ENCODE data around the gene EDIL3. TPM values are rescaled to one million over a fixed set of nuclear protein-coding genes. Genes with fewer than 3 reads are reported as not detected.

The EDIL3 gene
- total and polyA plus RNA-seq, 4 experiments from 2014 or later: not detected

GRCh38 chr5:84017523-84018172 lies 367.0 kb downstream of the EDIL3 start:
- Histone ChIP-seq H3K9me3 (ENCODE audit: control insufficient read depth in 1 of 2, low read length in 2 of 2) (no peaks in the 10 kb centered on the region), H3K27me3 (ENCODE audit: insufficient read depth, low read length) (no peaks in the 10 kb centered on the region), H3K4me3 (ENCODE audit: low read length in 2 of 2) (no peak overlapping the region), H3K36me3 (ENCODE audit: insufficient read depth, low read length) (no peaks in the 10 kb centered on the region), H3K4me1 (ENCODE audit: insufficient read depth, low read length) (no peaks in the 10 kb centered on the region), H3K27ac (ENCODE audit: low read depth, low read length) (no peak overlapping the region)
- H3K27me3 Mint-ChIP-seq: no peaks in the 10 kb centered on the region
- no peak overlapping the region for H3K4me3 Mint-ChIP-seq
- ChIA-PET POLR2A (ENCODE audit: partially characterized antibody) (no interaction called here), CTCF (ENCODE audit: partially characterized antibody) (no interaction called here)
- intact Hi-C loops (cut with micrococcal nuclease): no loop called here
- no peaks in the 10 kb centered on the region for H3K36me3 Mint-ChIP-seq
- no peaks in the 10 kb centered on the region for H3K4me1 Mint-ChIP-seq
- DNase-seq: no peak
- no peak overlapping the region for H3K27ac Mint-ChIP-seq
- peaks cover 0 to 9% (median 0%) of the 10 kb centered on the region in 8 donors for H3K9me3 Mint-ChIP-seq

DNA sequence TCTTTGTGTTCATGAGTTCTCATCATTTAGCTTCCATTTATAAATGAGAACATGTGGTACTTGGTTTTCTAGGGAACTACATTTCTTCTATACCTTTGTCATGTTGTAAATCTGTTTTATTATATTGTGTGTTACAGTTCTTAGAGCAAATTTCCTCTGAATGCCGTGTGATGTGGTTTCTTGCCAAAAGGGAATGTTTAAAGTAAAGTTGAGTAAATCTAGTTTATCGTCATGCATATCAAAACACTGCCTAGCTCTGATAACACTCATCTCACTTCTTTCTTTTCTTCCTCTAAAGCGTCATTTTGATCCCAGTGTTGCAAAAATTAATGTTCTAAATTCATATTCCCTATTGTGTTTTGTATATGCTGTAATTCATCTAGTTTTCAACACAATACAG lies 368.6 kb downstream of the EDIL3 start:
- no peak for DNase-seq

DNA sequence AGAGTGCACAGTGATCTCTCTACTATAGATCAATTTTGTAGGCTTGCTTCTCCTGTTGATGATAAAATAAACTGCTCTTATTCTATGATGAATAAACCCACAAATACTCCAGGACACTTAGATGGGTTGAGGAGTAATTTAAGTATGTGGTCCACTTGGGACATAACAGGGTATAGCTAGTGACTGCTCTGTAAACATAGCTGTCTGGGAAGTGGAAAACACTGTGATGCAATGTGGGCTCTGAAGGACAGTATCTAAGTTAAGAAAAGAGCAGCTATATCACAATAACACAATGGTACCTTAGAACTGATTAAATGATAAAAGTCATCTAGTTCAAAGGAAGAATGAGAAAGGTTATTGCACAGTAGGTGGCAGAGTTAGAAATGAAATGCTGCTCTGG lies 369.7 kb downstream of the EDIL3 start:
- peaks cover 0 to 9% (median 0%) of the 10 kb centered on the region in 8 donors for H3K9me3 Mint-ChIP-seq
- intact Hi-C loops (cut with micrococcal nuclease): no loop called here
- CTCF ChIA-PET (ENCODE audit: partially characterized antibody): no interaction called here

More for the DNA sequence above, 368.6 kb downstream of the EDIL3 start:
- Histone ChIP-seq H3K9me3 (ENCODE audit: control insufficient read depth in 1 of 2, low read length in 2 of 2) (no peaks in the 10 kb centered on the region), H3K4me1 (ENCODE audit: insufficient read depth, low read length) (no peaks in the 10 kb centered on the region), H3K4me3 (ENCODE audit: low read length in 2 of 2) (no peak overlapping the region), H3K27me3 (ENCODE audit: insufficient read depth, low read length) (no peaks in the 10 kb centered on the region), H3K36me3 (ENCODE audit: insufficient read depth, low read length) (no peaks in the 10 kb centered on the region), H3K27ac (ENCODE audit: low read depth, low read length) (no peak overlapping the region)
- ChIA-PET POLR2A (ENCODE audit: partially characterized antibody) (no interaction called here), CTCF (ENCODE audit: partially characterized antibody) (no interaction called here)
- intact Hi-C loops (cut with micrococcal nuclease): no loop called here
- Mint-ChIP-seq H3K27ac (no peak overlapping the region), H3K27me3 (no peaks in the 10 kb centered on the region), H3K4me1 (no peaks in the 10 kb centered on the region), H3K9me3 (peaks cover 0 to 9% (median 0%) of the 10 kb centered on the region in 8 donors), H3K4me3 (no peak overlapping the region), H3K36me3 (no peaks in the 10 kb centered on the region)

GRCh38 chr5:83993803-83994202 lies 390.9 kb downstream of the EDIL3 start:
- Mint-ChIP-seq H3K9me3 (peaks cover 0 to 8% (median 4%) of the 10 kb centered on the region in 8 donors), H3K4me1 (no peaks in the 10 kb centered on the region), H3K27ac (peak overlapping the region in 1 of 7 donors; percentile 31), H3K4me3 (no peak overlapping the region), H3K36me3 (no peaks in the 10 kb centered on the region), H3K27me3 (no peaks in the 10 kb centered on the region)
- H3K4me1 ChIP-seq (ENCODE audit: insufficient read depth, low read length): no peaks in the 10 kb centered on the region
- no peaks in the 10 kb centered on the region for H3K36me3 ChIP-seq (ENCODE audit: insufficient read depth, low read length)
- no peak overlapping the region for H3K27ac ChIP-seq (ENCODE audit: low read depth, low read length)
- H3K4me3 ChIP-seq (ENCODE audit: low read length in 2 of 2): no peak overlapping the region
- intact Hi-C loops (cut with micrococcal nuclease): no loop called here
- DNase-seq: no peak
- H3K9me3 ChIP-seq (ENCODE audit: control insufficient read depth in 1 of 2, low read length in 2 of 2): no peaks in the 10 kb centered on the region
- H3K27me3 ChIP-seq (ENCODE audit: insufficient read depth, low read length): no peaks in the 10 kb centered on the region
- POLR2A ChIA-PET (ENCODE audit: partially characterized antibody): no interaction called here
- CTCF ChIA-PET (ENCODE audit: partially characterized antibody): no interaction called here

More for the DNA sequence above, 369.7 kb downstream of the EDIL3 start:
- POLR2A ChIA-PET (ENCODE audit: partially characterized antibody): no interaction called here
- Histone ChIP-seq H3K4me1 (ENCODE audit: insufficient read depth, low read length) (no peaks in the 10 kb centered on the region), H3K4me3 (ENCODE audit: low read length in 2 of 2) (no peak overlapping the region), H3K27me3 (ENCODE audit: insufficient read depth, low read length) (no peaks in the 10 kb centered on the region), H3K27ac (ENCODE audit: low read depth, low read length) (no peak overlapping the region), H3K9me3 (ENCODE audit: control insufficient read depth in 1 of 2, low read length in 2 of 2) (no peaks in the 10 kb centered on the region), H3K36me3 (ENCODE audit: insufficient read depth, low read length) (no peaks in the 10 kb centered on the region)
- Mint-ChIP-seq H3K4me1 (no peaks in the 10 kb centered on the region), H3K27ac (no peak overlapping the region), H3K36me3 (no peaks in the 10 kb centered on the region), H3K4me3 (no peak overlapping the region), H3K27me3 (no peaks in the 10 kb centered on the region)
- DNase-seq: no peak

GRCh38 chr5:83991566-83992224 lies 393.0 kb downstream of the EDIL3 start:
- POLR2A ChIA-PET (ENCODE audit: partially characterized antibody): no interaction called here
- Mint-ChIP-seq H3K4me3 (no peak overlapping the region), H3K9me3 (peaks cover 0 to 4% (median under 1%) of the 10 kb centered on the region in 8 donors), H3K27me3 (no peaks in the 10 kb centered on the region), H3K27ac (no peak overlapping the region), H3K36me3 (no peaks in the 10 kb centered on the region), H3K4me1 (no peaks in the 10 kb centered on the region)
- Histone ChIP-seq H3K4me3 (ENCODE audit: low read length in 2 of 2) (no peak overlapping the region), H3K27me3 (ENCODE audit: insufficient read depth, low read length) (no peaks in the 10 kb centered on the region), H3K4me1 (ENCODE audit: insufficient read depth, low read length) (no peaks in the 10 kb centered on the region), H3K27ac (ENCODE audit: low read depth, low read length) (no peak overlapping the region), H3K36me3 (ENCODE audit: insufficient read depth, low read length) (no peaks in the 10 kb centered on the region), H3K9me3 (ENCODE audit: control insufficient read depth in 1 of 2, low read length in 2 of 2) (no peaks in the 10 kb centered on the region)
- no peak for DNase-seq
- CTCF ChIA-PET (ENCODE audit: partially characterized antibody): no interaction called here
- intact Hi-C loops (cut with micrococcal nuclease): no loop called here

GRCh38 chr5:83988293-83988685 lies 396.4 kb downstream of the EDIL3 start:
- no peaks in the 10 kb centered on the region for H3K36me3 Mint-ChIP-seq
- no peaks in the 10 kb centered on the region for H3K27me3 ChIP-seq (ENCODE audit: insufficient read depth, low read length)
- H3K27ac ChIP-seq (ENCODE audit: low read depth, low read length): no peak overlapping the region
- ChIA-PET CTCF (ENCODE audit: partially characterized antibody) (no interaction called here), POLR2A (ENCODE audit: partially characterized antibody) (no interaction called here)
- H3K9me3 Mint-ChIP-seq: peaks cover 0 to 4% (median 0%) of the 10 kb centered on the region in 8 donors
- H3K4me3 ChIP-seq (ENCODE audit: low read length in 2 of 2): no peak overlapping the region
- intact Hi-C loops (cut with micrococcal nuclease): no loop called here
- DNase-seq: no peak
- no peak overlapping the region for H3K4me3 Mint-ChIP-seq
- H3K27ac Mint-ChIP-seq: no peak overlapping the region
- H3K36me3 ChIP-seq (ENCODE audit: insufficient read depth, low read length): no peaks in the 10 kb centered on the region
- H3K9me3 ChIP-seq (ENCODE audit: control insufficient read depth in 1 of 2, low read length in 2 of 2): no peaks in the 10 kb centered on the region
- no peaks in the 10 kb centered on the region for H3K4me1 Mint-ChIP-seq
- no peaks in the 10 kb centered on the region for H3K27me3 Mint-ChIP-seq
- no peaks in the 10 kb centered on the region for H3K4me1 ChIP-seq (ENCODE audit: insufficient read depth, low read length)

- no peaks in the 10 kb centered on the region for H3K27me3 ChIP-seq (ENCODE audit: insufficient read depth, low read length)
- Mint-ChIP-seq H3K4me3 (no peak overlapping the region), H3K4me1 (no peaks in the 10 kb centered on the region), H3K36me3 (no peaks in the 10 kb centered on the region), H3K9me3 (peaks cover 0 to 4% (median 0%) of the 10 kb centered on the region in 8 donors), H3K27me3 (no peaks in the 10 kb centered on the region), H3K27ac (no peak overlapping the region)
- intact Hi-C loops (cut with micrococcal nuclease): no loop called here
- DNase-seq: no peak
- CTCF ChIA-PET (ENCODE audit: partially characterized antibody): no interaction called here
- no peaks in the 10 kb centered on the region for H3K36me3 ChIP-seq (ENCODE audit: insufficient read depth, low read length)
- no peaks in the 10 kb centered on the region for H3K4me1 ChIP-seq (ENCODE audit: insufficient read depth, low read length)
- POLR2A ChIA-PET (ENCODE audit: partially characterized antibody): no interaction called here
- H3K4me3 ChIP-seq (ENCODE audit: low read length in 2 of 2): no peak overlapping the region
- H3K27ac ChIP-seq (ENCODE audit: low read depth, low read length): no peak overlapping the region
- H3K9me3 ChIP-seq (ENCODE audit: control insufficient read depth in 1 of 2, low read length in 2 of 2): no peaks in the 10 kb centered on the region
These were observed 397.0 kb downstream of the EDIL3 start for GRCh38 chr5:83987513-83988292.

Data from CD4-positive, alpha-beta memory T cell (primary cell).